Measurements from ENCODE around the gene UIMC1. TPM values are rescaled to one million over a fixed set of nuclear protein-coding genes. Genes with fewer than 3 reads are reported as not detected.

Gene UIMC1
- total and polyA plus RNA-seq, 2 of the 13 experiments (the other 11 are each of a cell fraction or from before 2014, with no cell fraction given) = 18.9 to 32.7 TPM

DNA sequence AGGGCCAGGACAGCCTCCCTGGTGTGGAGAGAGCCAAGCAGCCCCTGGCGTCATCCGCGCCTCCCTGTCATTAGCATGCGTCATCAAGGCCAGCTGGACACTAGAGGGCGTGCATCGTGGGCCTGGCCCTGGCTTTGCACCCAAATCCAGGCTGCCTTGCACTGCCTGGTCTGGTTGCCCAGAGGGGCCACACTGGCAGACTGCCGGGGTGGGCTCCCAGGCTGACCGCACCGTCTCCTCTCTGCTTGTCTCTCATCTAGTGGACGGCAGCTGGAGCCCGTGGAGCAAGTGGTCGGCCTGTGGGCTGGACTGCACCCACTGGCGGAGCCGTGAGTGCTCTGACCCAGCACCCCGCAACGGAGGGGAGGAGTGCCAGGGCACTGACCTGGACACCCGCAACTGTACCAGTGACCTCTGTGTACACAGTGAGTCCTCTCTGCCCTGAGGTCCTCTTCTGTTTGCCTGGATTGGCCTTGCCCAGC lies 136.4 kb downstream of the UIMC1 start (continued):
- TF ChIP-seq FOXC1 (CRISPR knock-in tag; IDR thresholded peaks at IDR 0.05; ENCODE audit: borderline replicate concordance) (no peak), ZNF326 (CRISPR knock-in tag; IDR thresholded peaks at IDR 0.05; ENCODE audit: borderline replicate concordance) (no peak), ZNF792 (CRISPR knock-in tag; IDR thresholded peaks at IDR 0.05) (no peak), JUN (CRISPR knock-in tag; IDR thresholded peaks at IDR 0.05) (no peak), HMGA1 (CRISPR knock-in tag; conservative IDR thresholded peaks at IDR 0.05) (no peak), NCOR1 (IDR thresholded peaks at IDR 0.05; ENCODE audit: borderline replicate concordance, low read length) (no peak), PAX8 (CRISPR knock-in tag; IDR thresholded peaks at IDR 0.05; ENCODE audit: borderline replicate concordance) (no peak), YEATS2 (CRISPR knock-in tag; IDR thresholded peaks at IDR 0.05; ENCODE audit: borderline replicate concordance) (no peak)
- TF ChIP-seq, protein P1, sequence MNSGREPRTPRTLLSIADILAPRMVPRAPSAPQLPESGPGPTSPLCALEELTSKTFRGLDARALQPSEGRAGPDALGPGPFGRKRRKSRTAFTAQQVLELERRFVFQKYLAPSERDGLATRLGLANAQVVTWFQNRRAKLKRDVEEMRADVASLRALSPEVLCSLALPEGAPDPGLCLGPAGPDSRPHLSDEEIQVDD (CRISPR knock-in tag; IDR thresholded peaks at IDR 0.05; ENCODE audit: borderline replicate concordance) = no peak

GRCh38 chr5:176869501-176870109 lies 137.0 kb downstream of the UIMC1 start:
- intact Hi-C loops (cut with micrococcal nuclease; ENCODE audit: unreplicated experiment) (no loop called here), in situ Hi-C loops (cut with HindIII; ENCODE audit: extremely low pct_ligation_motif_present, low pct_unique_long_range_greater_than_20kb) (no loop called here)
- Histone ChIP-seq H3K9ac (ENCODE audit: insufficient read depth, low read depth, low read length) (no peak overlapping the region), H3K4me1 (ENCODE audit: insufficient read depth, low read length) (peaks cover 8% of the 10 kb centered on the region; the same call in 1 of the 2 replicates), H3K36me3 (replicated peaks in 1 of 2; ENCODE audit: control insufficient read depth in 1 of 2, insufficient read depth in 2 of 2, low read length in 2 of 2) (no peaks in the 10 kb centered on the region), H4K20me1 (ENCODE audit: insufficient read depth, low read length) (0 out of 2 replicates have a peak, but pooled peaks cover 6% of the 10 kb centered on the region), H2AFZ (ENCODE audit: low read length) (no peak overlapping the region), H3K27ac (ENCODE audit: extremely low read length, insufficient read depth, low read length) (no peak overlapping the region), H3K27me3 (ENCODE audit: control insufficient read depth in 1 of 2, insufficient read depth in 2 of 2, low read length in 2 of 2) (peaks cover 14 to 55% of the 10 kb centered on the region in 2 experiments), H3K4me3 (replicated peaks in 1 of 3; ENCODE audit: insufficient read depth in 1 of 3, low read depth in 2 of 3, low read length in 3 of 3) (peak overlapping the region in 1 of 3 experiments; percentile 36; a peak in 1 of 6 replicates), H3K4me2 (ENCODE audit: low read depth, low read length) (peak overlapping the region; percentile 36; the same call in 1 of the 2 replicates), H3K79me2 (ENCODE audit: insufficient read depth, low read length) (no peaks in the 10 kb centered on the region), H3K9me3 (ENCODE audit: low read length) (no peaks in the 10 kb centered on the region)
- DNase-seq (ENCODE audit: low spot score) = no peak
- POLR2A ChIA-PET = no interaction called here
- CTCF ChIA-PET (ENCODE audit: low intra/inter-chr PET ratio, low total read pairs) = no interaction called here
- no TSS peak for BruUV-seq (replicated peaks)
- WGBS (ENCODE audit: low lambda C conversion rate) = 80% methylated on average over 14 of the region's 38 CpGs
- ATAC-seq = no peak; the same call in 2 of the 3 replicates
- FAIRE-seq = no peak
- TF ChIP-seq ZNF280B (CRISPR knock-in tag; IDR thresholded peaks at IDR 0.05; ENCODE audit: borderline replicate concordance) (no peak), CREM (IDR thresholded peaks at IDR 0.05) (no peak), CREM (CRISPR knock-in tag; IDR thresholded peaks at IDR 0.05) (no peak), TEAD2 (CRISPR knock-in tag; IDR thresholded peaks at IDR 0.05) (no peak), ZNF431 (CRISPR knock-in tag; IDR thresholded peaks at IDR 0.05; ENCODE audit: borderline replicate concordance, low read depth) (no peak), ZNF343 (CRISPR knock-in tag; IDR thresholded peaks at IDR 0.05) (no peak), TAF1 (CRISPR knock-in tag; IDR thresholded peaks at IDR 0.05) (no peak), EZH2 (conservative IDR thresholded peaks at IDR 0.05; ENCODE audit: low read depth, low read length) (no peak), ZNF530 (CRISPR knock-in tag; IDR thresholded peaks at IDR 0.05; ENCODE audit: low read depth) (no peak), ATAD3A (CRISPR knock-in tag; IDR thresholded peaks at IDR 0.05) (no peak)
